ENCODE results near the gene ACOT11. TPM values are rescaled to one million over a fixed set of nuclear protein-coding genes. Genes with fewer than 3 reads are reported as not detected.

The ACOT11 gene
- total and polyA plus RNA-seq, 10 of the 15 experiments (the other 5 are each of a cell fraction or from before 2014, with no cell fraction given): 0.04 to 0.85 (median 0.39) TPM; not detected in 1

DNA sequence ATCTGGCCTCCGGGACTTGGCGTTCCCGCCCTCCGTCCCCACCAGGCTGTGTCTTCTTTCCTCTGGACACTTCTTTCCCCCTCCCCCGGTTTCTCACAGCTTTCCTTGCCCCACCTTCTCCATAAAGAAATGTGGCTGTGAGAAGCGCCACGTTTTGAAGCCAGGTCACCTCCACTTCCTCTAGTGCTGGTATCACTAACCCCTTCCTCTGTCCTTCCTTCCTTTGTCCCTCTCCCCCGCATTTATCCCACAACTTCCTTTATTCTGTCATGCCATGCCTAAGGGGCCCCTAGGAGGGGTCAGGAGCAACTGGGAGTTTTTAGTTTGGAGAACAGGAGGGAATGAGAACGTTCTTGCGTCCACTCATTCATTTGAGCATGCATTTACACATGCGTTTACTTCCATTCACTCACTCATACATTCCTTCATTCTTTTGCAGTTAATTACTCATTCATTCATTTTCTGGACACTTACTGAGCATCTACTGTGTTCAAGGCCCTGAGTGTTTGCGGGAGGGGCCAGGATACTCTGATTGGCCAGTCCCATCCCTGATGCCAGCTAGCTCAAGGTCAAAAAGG is 5.0 kb upstream of the ACOT11 start:
- intact Hi-C loops (cut with micrococcal nuclease; ENCODE audit: unreplicated experiment): no loop called here
- no peak for DNase-seq (ENCODE audit: low read depth, low spot score)
- 51% methylated on average over 12 of the region's 12 CpGs for WGBS (ENCODE audit: insufficient coverage, insufficient replicate concordance, low lambda C conversion rate, missing lambda C conversion rate)
- SMC1A ChIA-PET (ENCODE audit: uncharacterized antibody, unreplicated experiment): no interaction called here
- TF ChIP-seq POLR2AphosphoS2 (IDR thresholded peaks at IDR 0.05; ENCODE audit: low read depth, low read length) (no peak), EZH2 (IDR thresholded peaks at IDR 0.05; ENCODE audit: borderline replicate concordance, control insufficient read depth, low read depth, low read length) (no peak), NFXL1 (IDR thresholded peaks at IDR 0.05; ENCODE audit: borderline replicate concordance) (no peak), NFIC (IDR thresholded peaks at IDR 0.05; ENCODE audit: low read depth, low read length) (no peak)
- TF ChIP-seq, protein P1, sequence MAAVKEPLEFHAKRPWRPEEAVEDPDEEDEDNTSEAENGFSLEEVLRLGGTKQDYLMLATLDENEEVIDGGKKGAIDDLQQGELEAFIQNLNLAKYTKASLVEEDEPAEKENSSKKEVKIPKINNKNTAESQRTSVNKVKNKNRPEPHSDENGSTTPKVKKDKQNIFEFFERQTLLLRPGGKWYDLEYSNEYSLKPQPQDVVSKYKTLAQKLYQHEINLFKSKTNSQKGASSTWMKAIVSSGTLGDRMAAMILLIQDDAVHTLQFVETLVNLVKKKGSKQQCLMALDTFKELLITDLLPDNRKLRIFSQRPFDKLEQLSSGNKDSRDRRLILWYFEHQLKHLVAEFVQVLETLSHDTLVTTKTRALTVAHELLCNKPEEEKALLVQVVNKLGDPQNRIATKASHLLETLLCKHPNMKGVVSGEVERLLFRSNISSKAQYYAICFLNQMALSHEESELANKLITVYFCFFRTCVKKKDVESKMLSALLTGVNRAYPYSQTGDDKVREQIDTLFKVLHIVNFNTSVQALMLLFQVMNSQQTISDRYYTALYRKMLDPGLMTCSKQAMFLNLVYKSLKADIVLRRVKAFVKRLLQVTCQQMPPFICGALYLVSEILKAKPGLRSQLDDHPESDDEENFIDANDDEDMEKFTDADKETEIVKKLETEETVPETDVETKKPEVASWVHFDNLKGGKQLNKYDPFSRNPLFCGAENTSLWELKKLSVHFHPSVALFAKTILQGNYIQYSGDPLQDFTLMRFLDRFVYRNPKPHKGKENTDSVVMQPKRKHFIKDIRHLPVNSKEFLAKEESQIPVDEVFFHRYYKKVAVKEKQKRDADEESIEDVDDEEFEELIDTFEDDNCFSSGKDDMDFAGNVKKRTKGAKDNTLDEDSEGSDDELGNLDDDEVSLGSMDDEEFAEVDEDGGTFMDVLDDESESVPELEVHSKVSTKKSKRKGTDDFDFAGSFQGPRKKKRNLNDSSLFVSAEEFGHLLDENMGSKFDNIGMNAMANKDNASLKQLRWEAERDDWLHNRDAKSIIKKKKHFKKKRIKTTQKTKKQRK (IDR thresholded peaks at IDR 0.05; ENCODE audit: low read depth, low read length): no peak
- TF ChIP-seq, protein P2, sequence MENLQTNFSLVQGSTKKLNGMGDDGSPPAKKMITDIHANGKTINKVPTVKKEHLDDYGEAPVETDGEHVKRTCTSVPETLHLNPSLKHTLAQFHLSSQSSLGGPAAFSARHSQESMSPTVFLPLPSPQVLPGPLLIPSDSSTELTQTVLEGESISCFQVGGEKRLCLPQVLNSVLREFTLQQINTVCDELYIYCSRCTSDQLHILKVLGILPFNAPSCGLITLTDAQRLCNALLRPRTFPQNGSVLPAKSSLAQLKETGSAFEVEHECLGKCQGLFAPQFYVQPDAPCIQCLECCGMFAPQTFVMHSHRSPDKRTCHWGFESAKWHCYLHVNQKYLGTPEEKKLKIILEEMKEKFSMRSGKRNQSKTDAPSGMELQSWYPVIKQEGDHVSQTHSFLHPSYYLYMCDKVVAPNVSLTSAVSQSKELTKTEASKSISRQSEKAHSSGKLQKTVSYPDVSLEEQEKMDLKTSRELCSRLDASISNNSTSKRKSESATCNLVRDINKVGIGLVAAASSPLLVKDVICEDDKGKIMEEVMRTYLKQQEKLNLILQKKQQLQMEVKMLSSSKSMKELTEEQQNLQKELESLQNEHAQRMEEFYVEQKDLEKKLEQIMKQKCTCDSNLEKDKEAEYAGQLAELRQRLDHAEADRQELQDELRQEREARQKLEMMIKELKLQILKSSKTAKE (IDR thresholded peaks at IDR 0.05; ENCODE audit: low read depth, poor library complexity, severe bottlenecking): no peak
- TF ChIP-seq, protein P3, sequence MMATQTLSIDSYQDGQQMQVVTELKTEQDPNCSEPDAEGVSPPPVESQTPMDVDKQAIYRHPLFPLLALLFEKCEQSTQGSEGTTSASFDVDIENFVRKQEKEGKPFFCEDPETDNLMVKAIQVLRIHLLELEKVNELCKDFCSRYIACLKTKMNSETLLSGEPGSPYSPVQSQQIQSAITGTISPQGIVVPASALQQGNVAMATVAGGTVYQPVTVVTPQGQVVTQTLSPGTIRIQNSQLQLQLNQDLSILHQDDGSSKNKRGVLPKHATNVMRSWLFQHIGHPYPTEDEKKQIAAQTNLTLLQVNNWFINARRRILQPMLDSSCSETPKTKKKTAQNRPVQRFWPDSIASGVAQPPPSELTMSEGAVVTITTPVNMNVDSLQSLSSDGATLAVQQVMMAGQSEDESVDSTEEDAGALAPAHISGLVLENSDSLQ (IDR thresholded peaks at IDR 0.05): no peak
- Histone ChIP-seq H3K27ac (ENCODE audit: control insufficient read depth, insufficient read depth) (no peak overlapping the region), H3K9me3 (replicated peaks; ENCODE audit: control insufficient read depth, insufficient read depth, low read length) (no peaks in the 10 kb centered on the region), H3K79me2 (ENCODE audit: control insufficient read depth, insufficient read depth, low read length) (no peaks in the 10 kb centered on the region), H3K9ac (ENCODE audit: control insufficient read depth, insufficient read depth, low read length) (peak overlapping the region; percentile 44; the same call in 1 of the 2 replicates), H3K27me3 (replicated peaks in 1 of 2; ENCODE audit: control insufficient read depth in 2 of 2, insufficient read depth in 2 of 2, low read length in 1 of 2) (peaks cover 0 to 2% of the 10 kb centered on the region in 2 experiments; a peak in 1 of 4 replicates), H2AFZ (ENCODE audit: control insufficient read depth, low read depth, low read length) (peak overlapping the region; percentile 91), H3K4me3 (peak overlapping the region; percentile 59; the same call in 1 of the 2 replicates), H3K4me1 (ENCODE audit: control insufficient read depth, insufficient read depth, low read length) (peaks cover 4% of the 10 kb centered on the region; the same call in 1 of the 2 replicates), H4K20me1 (ENCODE audit: control insufficient read depth, insufficient read depth) (no peaks in the 10 kb centered on the region), H3K4me2 (ENCODE audit: control insufficient read depth, insufficient read depth) (peak overlapping the region; percentile 87; the same call in 1 of the 2 replicates), H3K36me3 (ENCODE audit: control insufficient read depth in 2 of 2, insufficient read depth in 2 of 2, low read length in 1 of 2) (no peaks in the 10 kb centered on the region)
- in situ Hi-C loops (cut with MboI): no loop called here
- no TSS peak for BruUV-seq (replicated peaks)
- POLR2A ChIA-PET: no interaction called here
- FAIRE-seq: no peak
- no peak for ATAC-seq
- RAD21 ChIA-PET (ENCODE audit: unreplicated experiment): no interaction called here
- CTCF ChIA-PET: no interaction called here
